Ishikawa (cell line): ENCODE measurements around the gene QSOX1.

Source experiments
- CEBPB ChIP-seq: IDR thresholded peaks from 2 replicates; pipeline ENCODE4 v1.6.1; 2012
- EGR1 ChIP-seq: IDR thresholded peaks from 2 replicates; pipeline ENCODE4 v1.6.1; 2012
- EP300 ChIP-seq: IDR thresholded peaks from 2 replicates; pipeline ENCODE4 v1.6.1; 2012; ENCODE audit warnings: borderline replicate concordance
- FOXM1 ChIP-seq: IDR thresholded peaks from 2 replicates; pipeline ENCODE4 v1.6.1; 2012; ENCODE audit warnings: low read depth, borderline replicate concordance
- MAX ChIP-seq: IDR thresholded peaks from 2 replicates; pipeline ENCODE4 v1.6.1; 2012
- NFIC ChIP-seq: IDR thresholded peaks from 2 replicates; pipeline ENCODE4 v1.6.1; 2012
- RAD21 ChIP-seq: IDR thresholded peaks from 2 replicates; pipeline ENCODE4 v1.6.1; 2012; ENCODE audit warnings: low read depth
- REST ChIP-seq: IDR thresholded peaks from 2 replicates; pipeline ENCODE4 v1.6.1; 2012; ENCODE audit warnings: low read depth, mild to moderate bottlenecking
- TAF1 ChIP-seq: IDR thresholded peaks from 2 replicates; pipeline ENCODE4 v1.6.1; 2012; ENCODE audit warnings: low read depth, mild to moderate bottlenecking
- TCF12 ChIP-seq: IDR thresholded peaks from 2 replicates; pipeline ENCODE4 v1.6.1; 2012; ENCODE audit warnings: low read depth
- USF1 ChIP-seq: IDR thresholded peaks from 2 replicates; pipeline ENCODE4 v1.6.1; 2012
- YY1 ChIP-seq: IDR thresholded peaks from 2 replicates; pipeline ENCODE4 v1.6.1; 2012; ENCODE audit warnings: low read depth
- ZBTB7A ChIP-seq: IDR thresholded peaks from 2 replicates; pipeline ENCODE4 v1.6.1; 2012; ENCODE audit warnings: low read depth

GRCh38 chr1:180199018-180199417 is 44.3 kb downstream of the QSOX1 start:
- TF ChIP-seq EP300 (no peak), USF1 (no peak), RAD21 (no peak), YY1 (no peak), MAX (no peak), TAF1 (no peak), CEBPB (no peak), NFIC (no peak), FOXM1 (no peak), ZBTB7A (no peak), REST (no peak), TCF12 (no peak), EGR1 (no peak)
